Measurements from ENCODE around the gene FAM236D.
"Not testable (repeated sequence)": the region's sequence is repeated elsewhere in the genome, so short reads cannot be mapped to it uniquely, and the experiment has no call there.

Gene FAM236D

DNA sequence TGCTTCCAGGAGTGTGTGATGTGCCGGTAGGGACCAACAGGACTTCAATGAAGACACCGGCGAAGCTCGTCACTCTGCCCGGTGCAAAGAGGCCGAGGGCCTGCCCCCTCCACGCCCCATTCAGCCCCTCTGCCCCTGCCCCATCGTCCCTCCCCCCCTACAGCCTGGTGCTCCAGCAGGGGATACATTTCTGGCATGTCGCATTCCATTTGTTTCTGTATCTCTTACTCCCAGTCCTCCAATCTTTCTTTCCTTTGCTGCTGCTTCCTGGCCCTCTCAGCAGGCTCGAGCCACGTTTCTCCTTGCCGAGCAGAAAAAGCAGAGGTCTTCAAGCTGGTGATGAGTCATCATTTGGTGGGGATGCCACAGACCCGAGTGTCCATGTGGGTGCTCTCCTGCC lies at the start of gene FAM236D:
FAM236D (minus strand) TSS at position 101 of the 400 bp plus-strand sequence; CDS start at position 1, 100 bp downstream.
- in situ Hi-C loops (cut with MboI; ENCODE audit: low sequenced_read_pairs): not testable (repeated sequence)

- in situ Hi-C loops (cut with MboI; ENCODE audit: low sequenced_read_pairs): not testable (repeated sequence)
Observed at GRCh38 chrX:72837532-72837931, 29.5 kb upstream of the FAM236D start.

DNA sequence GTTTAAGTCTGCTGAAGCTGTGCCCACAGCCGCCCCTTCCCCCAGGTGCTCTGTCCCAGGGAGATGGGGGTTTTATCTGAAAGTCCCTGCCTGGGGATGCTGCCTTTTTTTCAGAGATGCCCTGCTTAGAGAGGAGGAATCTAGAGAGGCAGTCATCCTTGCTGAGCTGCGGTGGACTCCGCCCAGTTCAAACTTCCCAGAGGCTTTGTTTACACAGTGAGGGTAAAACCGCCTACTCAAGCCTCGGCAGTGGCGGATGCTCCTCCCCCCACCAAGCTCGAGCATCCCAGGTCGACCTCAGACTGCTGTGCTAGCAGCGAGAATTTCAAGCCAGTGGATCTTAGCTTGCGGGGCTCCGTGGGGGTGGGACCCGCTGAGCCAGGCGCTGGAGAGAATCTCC lies 22.7 kb upstream of the FAM236D start:
- in situ Hi-C loops (cut with MboI; ENCODE audit: low sequenced_read_pairs): not testable (repeated sequence)

GRCh38 chrX:72790390-72790789 lies 17.6 kb downstream of the FAM236D start:
- in situ Hi-C loops (cut with MboI; ENCODE audit: low sequenced_read_pairs): not testable (repeated sequence)

DNA sequence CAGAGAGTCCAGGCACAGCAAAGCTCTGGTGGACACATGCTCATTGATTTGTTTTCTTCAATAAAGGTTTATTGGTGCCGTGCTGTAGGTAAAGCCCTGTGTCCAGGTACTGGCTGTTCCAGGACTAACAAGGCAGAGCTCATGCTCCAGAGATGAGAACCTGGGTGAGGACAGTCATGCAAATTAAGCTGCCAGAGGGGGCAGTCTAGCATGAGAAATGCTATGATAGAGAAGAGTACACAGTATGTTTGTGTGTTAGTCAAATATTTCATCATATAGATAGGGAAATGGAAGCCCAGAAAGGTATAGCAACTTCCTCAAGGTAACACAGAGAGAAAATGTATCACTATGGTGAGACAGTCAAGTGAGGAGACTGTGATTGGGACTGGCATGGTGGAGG lies 19.9 kb downstream of the FAM236D start:
- in situ Hi-C loops (cut with MboI; ENCODE audit: low sequenced_read_pairs): not testable (repeated sequence)

GRCh38 chrX:72783964-72784363 lies 24.0 kb downstream of the FAM236D start:
- in situ Hi-C loops (cut with MboI; ENCODE audit: low sequenced_read_pairs): not testable (repeated sequence)

GRCh38 chrX:72783365-72783936 lies 24.6 kb downstream of the FAM236D start:
- in situ Hi-C loops (cut with MboI; ENCODE audit: low sequenced_read_pairs): not testable (repeated sequence)

GRCh38 chrX:72782560-72782959 lies 25.4 kb downstream of the FAM236D start, which contains the start of gene FAM236B:
TSS of gene FAM236B (minus strand) at chrX:72782660. CDS start at chrX:72782560, 100 bp downstream.
- in situ Hi-C loops (cut with MboI; ENCODE audit: low sequenced_read_pairs): not testable (repeated sequence)

DNA sequence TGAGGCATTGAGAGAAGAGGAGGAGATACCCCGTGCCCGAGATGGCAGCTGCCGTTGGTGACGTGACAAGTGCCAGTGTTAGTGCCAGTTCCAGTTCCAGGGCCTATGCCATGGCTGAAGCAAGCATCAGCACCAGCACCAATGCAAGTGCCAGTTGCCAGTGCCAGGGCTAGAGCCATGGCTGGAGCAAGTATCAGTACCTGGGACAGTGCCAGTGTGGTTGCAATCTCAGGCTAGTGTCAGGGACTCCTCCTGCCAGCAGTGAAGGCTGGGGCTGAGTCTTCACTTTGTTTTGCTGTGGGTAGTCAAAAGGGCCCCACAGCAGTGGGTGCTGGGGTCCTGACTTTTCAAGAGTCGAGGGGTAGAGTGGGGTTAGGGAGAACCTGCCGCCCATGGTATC lies 29.9 kb downstream of the FAM236D start:
- in situ Hi-C loops (cut with MboI; ENCODE audit: low sequenced_read_pairs): not testable (repeated sequence)

- in situ Hi-C loops (cut with MboI; ENCODE audit: low sequenced_read_pairs): not testable (repeated sequence)
Observed at GRCh38 chrX:72777467-72777790, 30.6 kb downstream of the FAM236D start.

DNA sequence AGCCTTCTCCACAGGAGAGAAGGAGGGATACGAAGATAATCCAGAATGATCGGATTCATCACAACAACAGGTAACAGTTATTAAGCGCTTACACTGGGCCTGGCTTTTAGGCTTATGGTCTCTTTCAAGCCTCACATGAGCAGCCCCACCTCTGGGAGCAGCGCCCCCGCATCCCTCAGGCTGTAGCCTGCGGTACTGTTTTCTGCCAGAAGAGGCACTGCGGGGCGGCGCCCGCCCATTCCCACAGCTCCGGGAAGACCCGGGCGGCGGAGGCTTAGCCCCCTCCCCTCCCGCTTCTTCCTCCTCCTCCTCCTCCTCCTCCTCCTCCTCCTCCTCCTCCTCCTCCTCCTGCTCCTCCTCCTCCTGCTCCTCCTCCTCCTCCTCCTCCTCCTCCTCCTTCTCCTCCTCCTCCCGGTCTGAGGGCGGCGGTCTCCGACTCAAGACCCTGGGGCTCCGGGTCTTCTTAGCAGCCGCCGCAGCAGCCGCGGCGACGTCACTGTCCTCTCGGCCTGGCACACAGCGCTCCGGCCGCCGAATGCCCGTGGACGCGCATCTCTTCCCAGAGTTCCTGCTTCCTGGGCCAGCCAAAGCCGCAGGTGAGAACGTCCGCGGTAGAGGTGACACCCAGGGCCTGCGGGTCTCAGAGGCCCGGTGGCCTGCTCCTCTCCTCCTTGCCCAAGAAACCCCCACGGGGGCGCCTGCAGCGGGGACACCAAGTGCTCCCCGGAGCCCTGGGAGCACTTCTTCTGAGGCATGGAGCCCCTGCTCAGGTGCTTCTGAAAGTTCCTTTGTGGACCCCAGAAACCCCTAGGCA lies 31.1 kb downstream of the FAM236D start, which contains the start of gene DMRTC1B:
DMRTC1B (plus strand) TSS at position 238 of the 814 bp plus-strand sequence. CDS start 68,246 bp downstream, outside the sequence.
- in situ Hi-C loops (cut with MboI; ENCODE audit: low sequenced_read_pairs): not testable (repeated sequence)

- in situ Hi-C loops (cut with MboI; ENCODE audit: low sequenced_read_pairs): not testable (repeated sequence)
Observed at GRCh38 chrX:72760454-72760853, 47.6 kb downstream of the FAM236D start.

Data from hTERT RPE-1 (cell line).